A549 treated with GW870086 at 1 μM for 4 hours (cell line): ENCODE measurements around the gene KIF22. TPM values are rescaled to one million over a fixed set of nuclear protein-coding genes. Genes with fewer than 3 reads are reported as not detected.

Source experiments
- total RNA-seq: library from RNA; stranded (reverse); fragments of 200-300 nt; extraction: Qiagen RNA extraction; gene quantifications from 5 replicates; pipeline ENCODE4 v1.2.3, GENCODE V29; 2022; ENCODE audit warnings: low read depth

KIF22 gene
- total RNA-seq: 78.8 to 94.4 TPM (median 85.8 TPM) in 5 replicates

GRCh38 chr16:29790183-29790948, at the start of gene KIF22:
Gene KIF22 (plus strand): TSS chr16:29790751. CDS start chr16:29790760, 9 bp downstream.

GRCh38 chr16:29745853-29746345, 44.7 kb upstream of the KIF22 start, which contains the start of gene C16orf54:
Gene C16orf54 (minus strand): TSS chr16:29745990. CDS start chr16:29744951, 1,039 bp downstream.

GRCh38 chr16:29777576-29778350, 12.8 kb upstream of the KIF22 start, which contains the start of gene ZG16:
Gene ZG16 (plus strand): TSS chr16:29778256. CDS start chr16:29779267, 1,011 bp downstream.

GRCh38 chr16:29806099-29806579, 15.6 kb downstream of the KIF22 start, which contains the start of gene MAZ:
Gene MAZ (plus strand): TSS chr16:29806529. CDS start chr16:29806702, 173 bp downstream.

GRCh38 chr16:29811896-29812665, 21.5 kb downstream of the KIF22 start, which contains the start of gene PRRT2:
Gene PRRT2 (plus strand): TSS chr16:29812193. CDS start chr16:29813055, 862 bp downstream.

GRCh38 chr16:29815793-29816693, 25.5 kb downstream of the KIF22 start, which contains the start of gene PAGR1:
Gene PAGR1 (plus strand): TSS chr16:29816152. CDS start chr16:29816526, 374 bp downstream.

GRCh38 chr16:29820271-29820701, 29.7 kb downstream of the KIF22 start, which contains the start of gene MVP:
Gene MVP (plus strand): TSS chr16:29820462. CDS start chr16:29830550, 10,088 bp downstream.

Other genes starting within 250 kb of the KIF22 start
- not detected in 5 replicates for gene SPN, start 127.5 kb upstream of the KIF22 start, total RNA-seq
- 0.56 to 1.4 TPM (median 0.76 TPM) in 5 replicates for gene QPRT, start 111.6 kb upstream of the KIF22 start, total RNA-seq
- gene C16orf54, start 44.8 kb upstream of the KIF22 start, total RNA-seq: not detected in 5 replicates
- not detected in 5 replicates for gene ZG16, start 12.5 kb upstream of the KIF22 start, total RNA-seq
- 131 to 168 TPM (median 160 TPM) in 5 replicates for gene MAZ, start 15.8 kb downstream of the KIF22 start, total RNA-seq
- gene PRRT2, start 21.4 kb downstream of the KIF22 start, total RNA-seq: 0.18 to 0.44 TPM (median 0.31 TPM) in 5 replicates
- 36.8 to 45.5 TPM (median 40.2 TPM) in 5 replicates for gene PAGR1, start 25.4 kb downstream of the KIF22 start, total RNA-seq
- gene MVP, start 29.7 kb downstream of the KIF22 start, total RNA-seq: 123 to 143 TPM (median 140 TPM) in 5 replicates
- gene CDIPT, start 72.5 kb downstream of the KIF22 start, total RNA-seq: 63.2 to 92.0 TPM (median 89.5 TPM) in 5 replicates
- 17.0 to 21.8 TPM (median 20.7 TPM) in 5 replicates for gene SEZ6L2, start 108.8 kb downstream of the KIF22 start, total RNA-seq
- gene ASPHD1, start 109.7 kb downstream of the KIF22 start, total RNA-seq: 15.9 to 27.5 TPM (median 23.8 TPM) in 5 replicates
- gene KCTD13, start 135.5 kb downstream of the KIF22 start, total RNA-seq: 12.0 to 15.6 TPM (median 15.4 TPM) in 5 replicates
- 81.2 to 101 TPM (median 94.7 TPM) in 5 replicates for gene TMEM219, start 171.3 kb downstream of the KIF22 start, total RNA-seq
- gene TAOK2, start 183.1 kb downstream of the KIF22 start, total RNA-seq: 24.7 to 33.4 TPM (median 31.0 TPM) in 5 replicates
- 13.9 to 14.9 TPM (median 14.3 TPM) in 5 replicates for gene HIRIP3, start 204.9 kb downstream of the KIF22 start, total RNA-seq
- 95.8 to 108 TPM (median 104 TPM) in 5 replicates for gene INO80E, start 205.5 kb downstream of the KIF22 start, total RNA-seq
- 1.7 to 2.3 TPM (median 1.9 TPM) in 5 replicates for gene DOC2A, start 220.3 kb downstream of the KIF22 start, total RNA-seq
- not detected in 5 replicates for gene C16orf92, start 232.4 kb downstream of the KIF22 start, total RNA-seq
- gene TLCD3B, start 240.5 kb downstream of the KIF22 start, total RNA-seq: 0.10 to 0.31 TPM (median 0.23 TPM) in 5 replicates